ENCODE measurements around the gene MSX2. TPM values are rescaled to one million over a fixed set of nuclear protein-coding genes. Genes with fewer than 3 reads are reported as not detected.

MSX2 gene
- total RNA-seq, 1 experiment from 2014 or later: 73.6 TPM

DNA sequence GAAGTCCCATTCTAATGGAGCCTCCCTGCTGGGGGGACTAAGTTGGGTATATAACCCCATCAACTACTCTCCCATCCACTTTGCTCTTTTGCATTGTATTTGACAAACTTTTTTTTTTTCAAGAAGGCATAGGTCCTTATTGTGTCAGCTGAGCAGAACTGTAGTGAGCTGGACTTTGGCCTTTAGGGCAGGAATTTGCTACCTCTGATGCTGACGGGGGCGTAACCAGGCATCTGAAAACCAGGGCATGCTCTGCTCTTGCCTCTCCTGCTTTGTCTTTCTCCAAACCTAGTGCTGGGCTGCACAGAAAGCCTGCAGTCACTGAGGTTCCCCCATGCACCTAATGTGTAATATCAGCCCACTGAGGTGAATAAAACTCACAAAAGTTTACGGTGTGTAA, 49.0 kb downstream of the MSX2 start:
- DNase-seq (ENCODE audit: low spot score): no peak

DNA sequence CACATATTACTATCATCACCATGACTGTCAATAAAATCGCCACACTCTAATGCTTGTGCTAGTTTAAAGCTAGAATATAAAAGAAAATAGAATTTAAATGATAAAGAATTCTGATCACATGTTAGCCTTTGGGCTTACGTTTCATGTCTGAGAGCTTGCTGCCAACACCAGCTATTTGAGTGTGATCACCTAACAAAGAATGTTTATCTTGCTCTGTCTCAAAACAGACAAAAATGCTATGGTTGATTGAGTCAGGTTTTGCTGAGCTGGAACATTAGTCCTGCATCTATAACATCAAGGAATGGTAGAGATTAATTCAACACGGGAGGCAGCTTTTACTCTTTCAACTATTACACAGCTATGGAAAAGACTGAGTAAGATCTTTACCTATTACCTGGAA, 50.7 kb downstream of the MSX2 start:
- no peak for DNase-seq (ENCODE audit: low spot score)

DNA sequence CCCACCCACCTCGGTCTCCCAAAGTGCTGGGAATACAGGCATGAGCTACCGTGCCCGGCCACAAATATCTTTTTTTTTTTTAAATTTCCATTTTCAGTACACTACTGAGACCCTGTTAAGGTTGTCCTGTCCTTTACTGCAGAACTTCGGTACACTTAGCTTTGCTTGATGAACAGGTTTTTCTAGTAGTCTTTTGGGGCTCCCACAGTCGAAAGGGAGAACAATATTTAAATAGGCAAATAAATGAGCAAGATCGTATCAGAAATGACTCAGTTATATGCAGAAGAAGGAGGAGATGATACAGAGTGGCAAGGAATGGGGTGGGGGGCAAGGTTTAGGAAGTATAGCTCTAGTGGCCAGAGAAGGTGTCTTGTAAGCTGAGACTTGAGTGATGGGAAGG, 52.7 kb downstream of the MSX2 start:
- DNase-seq (ENCODE audit: low spot score): no peak

GRCh38 chr5:174777583-174777982, 53.2 kb downstream of the MSX2 start:
- no peak for DNase-seq (ENCODE audit: low spot score)

Measured in H4 (cell line).